Activated B cell treated with CpG ODN at 0.5 μM for 24 hours (primary cell): ENCODE data around the gene ONECUT2. TPM values are rescaled to one million over a fixed set of nuclear protein-coding genes. Genes with fewer than 3 reads are reported as not detected.

Experiments
- ATAC-seq: fragments of 200-7000 bp; cut with Tn5 transposase; one replicate; pipeline ENCODE4 v1.10.0; 2021; ENCODE audit warnings: low read depth, mild to moderate bottlenecking, moderate library complexity
- CTCF ChIA-PET: fragments of 350-600 bp; sonication (Branson Sonifier 250); formaldehyde crosslinking; loops from one replicate; lab custom pipeline; 2021; ENCODE audit warnings: antibody characterized with exemption; lab: Charles Lee
- POLR2A ChIA-PET: fragments of 350-600 bp; sonication (Branson Sonifier 250); formaldehyde crosslinking; loops from one replicate; lab custom pipeline; 2021; ENCODE audit warnings: antibody characterized with exemption; lab: Charles Lee
- DNase-seq: peaks from one replicate; pipeline ENCODE4 v3.0.0; 2022
- H3K27ac Mint-ChIP-seq: one replicate; pipeline ENCODE4 v1.8.0; 2020; ENCODE audit warnings: mixed read lengths
- H3K27me3 Mint-ChIP-seq: one replicate; pipeline ENCODE4 v1.8.0; 2021; ENCODE audit warnings: mixed read lengths
- H3K36me3 Mint-ChIP-seq: one replicate; pipeline ENCODE4 v1.8.0; 2021; ENCODE audit warnings: low read depth, mixed read lengths
- H3K4me1 Mint-ChIP-seq: one replicate; pipeline ENCODE4 v1.8.0; 2021; ENCODE audit warnings: mixed read lengths
- H3K4me3 Mint-ChIP-seq: one replicate; pipeline ENCODE4 v1.8.0; 2020; ENCODE audit warnings: mild to moderate bottlenecking, mixed read lengths
- H3K9me3 Mint-ChIP-seq: one replicate; pipeline ENCODE4 v1.8.0; 2020; ENCODE audit warnings: mixed read lengths
- CTCF ChIP-seq: fragments of 200-600 bp; IDR thresholded peaks from one replicate; pipeline ENCODE4 v1.8.0; 2022; ENCODE audit warnings: antibody characterized with exemption, mild to moderate bottlenecking
- intact Hi-C: fragments of 100-400 bp; cut with micrococcal nuclease; formaldehyde crosslinking; loops from one replicate; pipeline ENCODE4 v1.15.1; 2024
- total RNA-seq: library from RNA; stranded (reverse); gene quantifications from 2 replicates; pipeline ENCODE4 v1.2.3, GENCODE V29; 2022

Gene ONECUT2
- total RNA-seq, 1 donor from 2014 or later, result not detected

- Mint-ChIP-seq H3K36me3 (no peaks in the 10 kb centered on the region), H3K27ac (no peak overlapping the region), H3K4me3 (no peak overlapping the region), H3K9me3 (peaks cover 13% of the 10 kb centered on the region), H3K4me1 (peaks cover 3% of the 10 kb centered on the region), H3K27me3 (peaks cover 37% of the 10 kb centered on the region)
- DNase-seq (no peak), ATAC-seq (no peak)
- CTCF ChIA-PET, result no interaction called here
- POLR2A ChIA-PET, result no interaction called here
- TF ChIP-seq CTCF, result no peak
- intact Hi-C loops, result no loop called here
These were observed 11.4 kb upstream of the ONECUT2 start for GRCh38 chr18:57423821-57424220.

- ATAC-seq, result no peak
- no peak overlapping the region for H3K27ac Mint-ChIP-seq
- TF ChIP-seq CTCF, result no peak
- CTCF ChIA-PET, result no interaction called here
- no peak for DNase-seq
- no peak overlapping the region for H3K4me3 Mint-ChIP-seq
- POLR2A ChIA-PET, result no interaction called here
- intact Hi-C loops, result loop anchor here (5.0 kb wide), 1 partner anchor 1847 kb away; the partner anchor contains the start of gene RAX
- peaks cover 18% of the 10 kb centered on the region for H3K9me3 Mint-ChIP-seq
- H3K4me1 Mint-ChIP-seq, result peaks cover 11% of the 10 kb centered on the region
- H3K36me3 Mint-ChIP-seq, result peaks cover 5% of the 10 kb centered on the region
- H3K27me3 Mint-ChIP-seq, result peaks cover 46% of the 10 kb centered on the region
These were observed 10.1 kb upstream of the ONECUT2 start for GRCh38 chr18:57425096-57425495.

- peaks cover 13% of the 10 kb centered on the region for H3K9me3 Mint-ChIP-seq
- peaks cover 5% of the 10 kb centered on the region for H3K36me3 Mint-ChIP-seq
- no peak for ATAC-seq
- no peak for TF ChIP-seq CTCF
- no peak for DNase-seq
- intact Hi-C loops, result loop anchor here (2.0 to 5.0 kb wide), 2 partner anchors 15 to 1846 kb away; partner anchors contain the start of gene RAX
- H3K4me3 Mint-ChIP-seq, result no peak overlapping the region
- no peak overlapping the region for H3K27ac Mint-ChIP-seq
- ChIA-PET CTCF (no interaction called here), POLR2A (no interaction called here)
- H3K4me1 Mint-ChIP-seq, result peaks cover 11% of the 10 kb centered on the region
- H3K27me3 Mint-ChIP-seq, result peaks cover 48% of the 10 kb centered on the region
These were observed 9.0 kb upstream of the ONECUT2 start for GRCh38 chr18:57426187-57426586.

- ATAC-seq (no peak), DNase-seq (no peak)
- peaks cover 10% of the 10 kb centered on the region for H3K9me3 Mint-ChIP-seq
- H3K27ac Mint-ChIP-seq, result no peak overlapping the region
- H3K27me3 Mint-ChIP-seq, result peaks cover 48% of the 10 kb centered on the region
- peaks cover 5% of the 10 kb centered on the region for H3K36me3 Mint-ChIP-seq
- no peak for TF ChIP-seq CTCF
- ChIA-PET CTCF (no interaction called here), POLR2A (no interaction called here)
- peaks cover 11% of the 10 kb centered on the region for H3K4me1 Mint-ChIP-seq
- intact Hi-C loops, result loop anchor here (2.0 to 5.0 kb wide), 2 partner anchors 13 to 1845 kb away; partner anchors contain the start of gene RAX
- no peak overlapping the region for H3K4me3 Mint-ChIP-seq
These were observed 7.6 kb upstream of the ONECUT2 start for GRCh38 chr18:57427429-57428201.
